Kidney (tissue), 14 donors: ENCODE results near the gene LDLRAD3. TPM values are rescaled to one million over a fixed set of nuclear protein-coding genes. Genes with fewer than 3 reads are reported as not detected.

Experiments used
- DNase-seq, 5 donors: peaks; one replicate each; pipeline ENCODE4 v3.0.0-alpha.2; 2013 to 2020
- FAIRE-seq: peaks from 2 replicates; lab custom pipeline; 2012; peaks lifted over from hg19 to GRCh38; lab: Jason Lieb, UNC
- H3K27ac ChIP-seq, 2 donors: one replicate each; pipeline ENCODE4 v1.7.0; 2013; ENCODE audit warnings: low read depth in 2 of 2, low read length in 2 of 2, inconsistent platforms in 1 of 2
- H3K27me3 ChIP-seq: one replicate; pipeline ENCODE4 v1.7.1; 2013; ENCODE audit warnings: low read length, inconsistent platforms; ENCODE audit not compliant: control insufficient read depth, insufficient read depth
- H3K36me3 ChIP-seq, 3 donors: one replicate each; pipeline versions ENCODE4 v1.7.0 to v1.7.1; 2013; ENCODE audit warnings: low read length in 3 of 3, control low read depth in 1 of 3, inconsistent platforms in 1 of 3; ENCODE audit not compliant: insufficient read depth in 3 of 3, control insufficient read depth in 2 of 3
- H3K4me1 ChIP-seq, 3 donors: one replicate each; pipeline versions ENCODE4 v1.7.0 to v1.7.1; 2013; ENCODE audit warnings: low read length in 3 of 3, inconsistent platforms in 1 of 3, low read depth in 1 of 3; ENCODE audit not compliant: control insufficient read depth in 2 of 3, insufficient read depth in 2 of 3
- H3K4me3 ChIP-seq, 3 donors: one replicate each; pipeline versions ENCODE4 v1.7.0 to v1.8.1; 2013; ENCODE audit warnings: low read length in 3 of 3, control low read depth in 1 of 3, inconsistent platforms in 1 of 3
- H3K9ac ChIP-seq, 3 donors: one replicate each; pipeline versions ENCODE4 v1.7.0 to v1.7.1; 2013; ENCODE audit warnings: low read length in 3 of 3, control low read depth in 1 of 3, inconsistent platforms in 1 of 3
- H3K9me3 ChIP-seq, 3 donors: one replicate each; pipeline versions ENCODE4 v1.7.0 to v1.7.1; 2013; ENCODE audit warnings: low read length in 3 of 3, control low read depth in 1 of 3, inconsistent platforms in 1 of 3; ENCODE audit not compliant: control insufficient read depth in 2 of 3, insufficient read depth in 1 of 3
- intact Hi-C: fragments of 100-400 bp; cut with DNase I; formaldehyde crosslinking; loops from one replicate; pipeline ENCODE4 v1.11.1; 2022
- polyA plus RNA-seq: library from polyadenylated mRNA; stranded (reverse); fragments of 350-450 nt; fragmentation: Illumina TruSeq; extraction: RNeasy Lipid Tissue Mini Kit (QIAGEN cat#74804); gene quantifications from one replicate; pipeline ENCODE4 v1.2.3, GENCODE V29; 2014; ENCODE audit warnings: low read depth, low replicate concordance; ENCODE audit not compliant: insufficient read depth
- total RNA-seq: library from RNA; stranded (reverse); fragmentation: NEBNext Ultra II Directional; extraction: Animal tissue kit (Norgen Biotek cat#: 25700); gene quantifications from one replicate; pipeline ENCODE4 v1.2.1, GENCODE V29; 2021
- TF ChIP-seq, protein P1 (sequence below): IDR thresholded peaks from 3 replicates; pipeline ENCODE4 v1.5.1; 2012; ENCODE audit warnings: mild to moderate bottlenecking, moderate library complexity, borderline replicate concordance; ENCODE audit not compliant: insufficient read depth; ENCODE audit errors: extremely low read depth
- donor health status: control.
- donor health status: control.
- donor health status: control.
- donor health status: control.
- donor health status: control.
- donor health status: DM: yes; HTN: yes; CAD: no.
- donor health status: Normal renal cell carcinoma (clear cell type).

Gene LDLRAD3
- total and polyA plus RNA-seq, 2 donors from 2014 or later: 1.2 to 14.2 TPM

GRCh38 chr11:36261094-36261493 lies 317.2 kb downstream of the LDLRAD3 start:
- no peak overlapping the region for H3K4me3 ChIP-seq
- no peaks in the 10 kb centered on the region for H3K36me3 ChIP-seq
- no peak for FAIRE-seq
- peaks cover 0 to 4% (median 0%) of the 10 kb centered on the region in 3 donors for H3K9me3 ChIP-seq
- H3K9ac ChIP-seq: no peak overlapping the region
- TF ChIP-seq, protein P1, sequence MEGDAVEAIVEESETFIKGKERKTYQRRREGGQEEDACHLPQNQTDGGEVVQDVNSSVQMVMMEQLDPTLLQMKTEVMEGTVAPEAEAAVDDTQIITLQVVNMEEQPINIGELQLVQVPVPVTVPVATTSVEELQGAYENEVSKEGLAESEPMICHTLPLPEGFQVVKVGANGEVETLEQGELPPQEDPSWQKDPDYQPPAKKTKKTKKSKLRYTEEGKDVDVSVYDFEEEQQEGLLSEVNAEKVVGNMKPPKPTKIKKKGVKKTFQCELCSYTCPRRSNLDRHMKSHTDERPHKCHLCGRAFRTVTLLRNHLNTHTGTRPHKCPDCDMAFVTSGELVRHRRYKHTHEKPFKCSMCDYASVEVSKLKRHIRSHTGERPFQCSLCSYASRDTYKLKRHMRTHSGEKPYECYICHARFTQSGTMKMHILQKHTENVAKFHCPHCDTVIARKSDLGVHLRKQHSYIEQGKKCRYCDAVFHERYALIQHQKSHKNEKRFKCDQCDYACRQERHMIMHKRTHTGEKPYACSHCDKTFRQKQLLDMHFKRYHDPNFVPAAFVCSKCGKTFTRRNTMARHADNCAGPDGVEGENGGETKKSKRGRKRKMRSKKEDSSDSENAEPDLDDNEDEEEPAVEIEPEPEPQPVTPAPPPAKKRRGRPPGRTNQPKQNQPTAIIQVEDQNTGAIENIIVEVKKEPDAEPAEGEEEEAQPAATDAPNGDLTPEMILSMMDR: no peak
- intact Hi-C loops: no loop called here
- DNase-seq: no peak
- peaks cover 0 to 4% (median 0%) of the 10 kb centered on the region in 3 donors for H3K4me1 ChIP-seq
- no peaks in the 10 kb centered on the region for H3K27me3 ChIP-seq
- no peak overlapping the region for H3K27ac ChIP-seq

- TF ChIP-seq, protein P1: no peak
- Histone ChIP-seq H3K4me1 (peaks cover 0 to 5% (median 2%) of the 10 kb centered on the region in 3 donors), H3K27ac (no peak overlapping the region), H3K9me3 (no peaks in the 10 kb centered on the region), H3K4me3 (no peak overlapping the region), H3K9ac (no peak overlapping the region), H3K36me3 (no peaks in the 10 kb centered on the region), H3K27me3 (no peaks in the 10 kb centered on the region)
- intact Hi-C loops: no loop called here
- no peak for DNase-seq
- no peak for FAIRE-seq
Observed at GRCh38 chr11:36264011-36264972, 320.4 kb downstream of the LDLRAD3 start.

DNA sequence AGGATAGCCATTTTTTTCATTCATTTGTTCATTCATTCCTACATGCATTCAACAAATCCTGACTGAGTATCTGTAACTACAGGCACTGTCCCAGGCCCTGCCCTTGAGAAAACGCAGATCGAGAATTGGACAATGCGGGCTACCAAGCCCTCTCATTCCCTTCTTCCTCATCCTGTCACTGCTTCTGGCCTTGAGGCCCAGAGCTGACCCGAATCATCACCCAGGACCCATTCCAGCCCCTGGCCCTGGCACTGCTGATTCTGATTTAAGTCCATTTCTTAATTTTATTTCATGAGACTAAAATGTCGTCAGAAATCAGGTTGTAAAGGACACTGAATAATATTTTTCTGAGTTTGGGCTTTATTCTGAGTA lies 321.1 kb downstream of the LDLRAD3 start:
- FAIRE-seq: no peak
- TF ChIP-seq, protein P1: no peak

More for the DNA sequence above, 321.1 kb downstream of the LDLRAD3 start:
- no peak overlapping the region for H3K4me3 ChIP-seq
- peaks cover 0 to 5% (median 2%) of the 10 kb centered on the region in 3 donors for H3K4me1 ChIP-seq
- no peaks in the 10 kb centered on the region for H3K27me3 ChIP-seq
- intact Hi-C loops: loop anchor here (5.0 kb wide), 1 partner anchor 648 kb away; the partner anchor contains the start of gene FJX1
- H3K36me3 ChIP-seq: no peaks in the 10 kb centered on the region
- DNase-seq: no peak
- H3K27ac ChIP-seq: no peak overlapping the region
- no peaks in the 10 kb centered on the region for H3K9me3 ChIP-seq
- no peak overlapping the region for H3K9ac ChIP-seq
